Sigmoid colon (tissue), 7 donors: ENCODE measurements around the gene KMT2B. TPM values are rescaled to one million over a fixed set of nuclear protein-coding genes. Genes with fewer than 3 reads are reported as not detected.
A peak's percentile ranks its signal among the peaks of the same experiment; 100 is the strongest.

ENCODE experiments used
- DNase-seq: peaks from one replicate; pipeline ENCODE4 v3.0.0-alpha.2; 2019
- H3K27ac ChIP-seq, 4 donors: fragments of 200-600 bp; sonication (generic); one replicate each; pipeline ENCODE4 v1.5.1; 2016 to 2019; ENCODE audit warnings: mild to moderate bottlenecking in 1 of 4
- H3K27me3 ChIP-seq, 3 donors: fragments of 200-600 bp; sonication (generic); one replicate each; pipeline ENCODE4 v1.5.1; 2019; ENCODE audit warnings: mild to moderate bottlenecking in 1 of 3
- H3K36me3 ChIP-seq, 4 donors: fragments of 200-600 bp; sonication (generic); one replicate each; pipeline ENCODE4 v1.5.1; 2016 to 2019
- H3K4me1 ChIP-seq, 4 donors: fragments of 200-600 bp; sonication (generic); one replicate each; pipeline ENCODE4 v1.5.1; 2017 to 2019
- H3K4me3 ChIP-seq, 4 donors: fragments of 200-600 bp; sonication (generic); one replicate each; pipeline ENCODE4 v1.5.1; 2017 to 2019; ENCODE audit warnings: mild to moderate bottlenecking in 2 of 4, moderate library complexity in 1 of 4
- H3K9me3 ChIP-seq, 4 donors: fragments of 200-600 bp in 3 of 4; sonication (generic) in 3 of 4; one replicate each; pipeline versions ENCODE4 v1.5.1 to v1.6.1; 2013 to 2019
- CTCF ChIP-seq, 4 experiments: fragments of 450-650 bp in 3 of 4; fragments of 200-600 bp in 1 of 4; IDR thresholded peaks; one replicate each; pipeline ENCODE4 v1.5.1; 2016 to 2019; ENCODE audit warnings: antibody characterized with exemption in 4 of 4, mild to moderate bottlenecking in 3 of 4, moderate library complexity in 2 of 4
- EP300 ChIP-seq, 4 donors: sonication (generic); formaldehyde crosslinking; IDR thresholded peaks; one replicate each; pipeline ENCODE4 v1.6.1; 2017; ENCODE audit warnings: antibody characterized with exemption in 4 of 4
- POLR2A ChIP-seq, 2 donors: fragments of 450-650 bp; IDR thresholded peaks; one replicate each; pipeline ENCODE4 v1.6.1; 2016; ENCODE audit warnings: antibody characterized with exemption in 2 of 2, mild to moderate bottlenecking in 2 of 2, moderate library complexity in 2 of 2
- POLR2AphosphoS5 ChIP-seq, 4 donors: sonication (generic); formaldehyde crosslinking; IDR thresholded peaks; one replicate each; pipeline ENCODE4 v1.6.1; 2017; ENCODE audit warnings: antibody characterized with exemption in 4 of 4
- WGBS, 2 donors: extraction: QIAGEN DNeasy Blood & Tissue Kit; methylation state at CpG; one replicate each; pipeline ENCODE4 v1.1.7; 2013; 5-methylcytosine and 5-hydroxymethylcytosine counted together
- intact Hi-C: fragments of 100-400 bp; cut with DNase I; formaldehyde crosslinking; loops from one replicate; pipeline ENCODE4 v1.15.1; 2023
- polyA plus RNA-seq, 3 donors: library from polyadenylated mRNA; stranded (reverse); fragments of 200-250 nt; gene quantifications; one replicate each; pipeline ENCODE4 v1.2.3, GENCODE V29; 2013
- total RNA-seq, 4 donors: library from RNA; depleted of rRNA; stranded (reverse); fragments of >200 nt; gene quantifications; one replicate each; pipeline ENCODE4 v1.1.0, GENCODE V29; 2016
- donor health status: healthy with polysubstance abuse.
- donor health status: Bipolar disorder and iron deficiency.
- donor health status: healthy.

The KMT2B gene
- total and polyA plus RNA-seq, 7 donors: 6.4 to 32.2 (median 12.3) TPM

DNA sequence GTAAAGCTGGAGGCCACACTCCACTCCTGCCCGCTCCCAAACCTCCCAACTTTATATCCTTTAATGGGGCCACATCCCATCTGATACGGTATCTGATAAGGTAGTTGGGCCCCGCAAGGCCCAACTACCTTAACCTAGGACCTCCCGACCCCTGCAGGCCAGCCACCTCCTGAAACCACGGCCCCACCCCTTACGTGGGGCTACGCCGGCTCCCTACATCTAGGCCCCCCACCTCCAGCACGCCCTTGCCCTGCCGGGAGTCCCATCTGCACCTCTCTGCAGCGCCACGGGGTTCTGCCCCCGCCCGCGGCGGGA is 22.3 kb downstream of the KMT2B start:
- no peak for TF ChIP-seq EP300 (IDR thresholded peaks at IDR 0.05)
- TF ChIP-seq POLR2A (IDR thresholded peaks at IDR 0.05): no peak
- no peak for TF ChIP-seq CTCF (IDR thresholded peaks at IDR 0.05)
- TF ChIP-seq POLR2AphosphoS5 (IDR thresholded peaks at IDR 0.05): no peak
- intact Hi-C loops: loop anchor here (1.0 to 2.0 kb wide), 2 partner anchors 21 to 191 kb away; partner anchors contain the start of gene KMT2B
- H3K9me3 ChIP-seq: no peaks in the 10 kb centered on the region
- H3K36me3 ChIP-seq: peaks cover 21 to 48% (median 27%) of the 10 kb centered on the region in 4 donors
- peak overlapping the region; percentile 84 to 91 (median 87) for H3K27ac ChIP-seq
- no peak for DNase-seq
- H3K4me3 ChIP-seq: peak overlapping the region; percentile 34 to 69 (median 51)
- H3K27me3 ChIP-seq: no peaks in the 10 kb centered on the region
- WGBS, 2 donors: 3 to 4% methylated on average over 16 of the region's 16 CpGs
- peaks cover 0 to 38% (median 30%) of the 10 kb centered on the region in 4 donors for H3K4me1 ChIP-seq

DNA sequence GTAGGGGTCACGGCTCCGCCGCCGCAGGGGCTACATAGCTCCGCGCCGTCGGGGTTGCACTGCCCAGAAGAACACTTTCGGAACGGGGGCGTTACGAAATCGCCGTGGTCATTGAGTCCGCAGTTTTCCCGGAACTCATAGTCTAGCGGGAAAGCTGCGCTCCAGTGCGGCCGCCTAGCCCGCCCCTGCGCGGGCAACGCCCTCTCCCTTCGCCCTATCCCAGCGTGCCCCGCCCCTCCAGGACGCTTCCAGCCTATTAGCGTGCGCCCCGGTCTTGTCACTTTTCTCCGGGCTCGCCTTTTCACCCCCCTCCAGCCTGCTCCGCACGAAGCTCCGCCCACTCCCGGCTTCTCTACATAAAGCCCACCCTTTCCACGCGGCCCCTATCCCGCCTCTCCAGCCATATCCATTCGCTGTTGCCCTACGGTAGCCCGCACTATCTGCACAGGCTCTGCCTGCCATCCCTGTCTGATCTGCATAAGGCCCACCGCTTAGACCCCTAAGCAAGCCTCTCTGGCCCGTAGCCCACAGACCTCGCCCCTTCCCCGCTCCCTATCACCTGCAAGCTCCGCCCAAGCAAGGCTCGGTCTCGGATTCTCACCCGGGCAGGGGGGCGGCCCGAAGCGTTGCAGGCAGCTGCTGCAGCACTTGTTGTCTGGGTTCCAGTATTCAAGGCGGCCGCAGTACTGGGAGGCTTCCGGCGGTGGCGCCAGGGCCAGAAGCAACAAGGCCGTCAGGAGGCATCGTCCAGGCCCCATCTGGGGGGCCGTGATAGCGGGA is 22.8 kb downstream of the KMT2B start:
- intact Hi-C loops: loop anchor here (1.0 to 2.0 kb wide), 2 partner anchors 22 to 191 kb away; partner anchors contain the start of gene KMT2B
- TF ChIP-seq EP300 (IDR thresholded peaks at IDR 0.05): peak in 1 of 4 donors; percentile 76
- peak in 2 of 4 experiments; percentile 17 to 26 for TF ChIP-seq CTCF (IDR thresholded peaks at IDR 0.05)
- TF ChIP-seq POLR2A (IDR thresholded peaks at IDR 0.05): no peak
- TF ChIP-seq POLR2AphosphoS5 (IDR thresholded peaks at IDR 0.05): peak; percentile 30 to 70 (median 61)
- Histone ChIP-seq H3K36me3 (peaks cover 15 to 42% (median 27%) of the 10 kb centered on the region in 4 donors), H3K9me3 (no peaks in the 10 kb centered on the region), H3K27me3 (no peaks in the 10 kb centered on the region), H3K4me1 (peaks cover 0 to 38% (median 30%) of the 10 kb centered on the region in 4 donors), H3K27ac (peak overlapping the region; percentile 84 to 91 (median 87)), H3K4me3 (peak overlapping the region; percentile 38 to 69 (median 51))
- peak; percentile 99 for DNase-seq
- whole genome bisulfite sequencing, 2 donors: 0 to 1% methylated on average over 63 of the region's 63 CpGs

- H3K36me3 ChIP-seq: peaks cover 11 to 40% (median 26%) of the 10 kb centered on the region in 4 donors
- H3K4me1 ChIP-seq: peaks cover 0 to 43% (median 34%) of the 10 kb centered on the region in 4 donors
- no peaks in the 10 kb centered on the region for H3K27me3 ChIP-seq
- WGBS, 2 donors: 3 to 4% methylated on average over 12 of the region's 12 CpGs
- H3K27ac ChIP-seq: peak overlapping the region; percentile 84 to 91 (median 87)
- TF ChIP-seq EP300 (IDR thresholded peaks at IDR 0.05) (no peak), POLR2AphosphoS5 (IDR thresholded peaks at IDR 0.05) (no peak), CTCF (IDR thresholded peaks at IDR 0.05) (peak in 1 of 4 experiments; percentile 2), POLR2A (IDR thresholded peaks at IDR 0.05) (no peak)
- DNase-seq: no peak
- no peaks in the 10 kb centered on the region for H3K9me3 ChIP-seq
- peak overlapping the region; percentile 38 to 69 (median 51) for H3K4me3 ChIP-seq
- intact Hi-C loops: loop anchor here (2.0 kb wide), 1 partner anchor 22 kb away; the partner anchor contains the start of gene KMT2B
Measured at GRCh38 chr19:35741203-35741515, 23.4 kb downstream of the KMT2B start.

DNA sequence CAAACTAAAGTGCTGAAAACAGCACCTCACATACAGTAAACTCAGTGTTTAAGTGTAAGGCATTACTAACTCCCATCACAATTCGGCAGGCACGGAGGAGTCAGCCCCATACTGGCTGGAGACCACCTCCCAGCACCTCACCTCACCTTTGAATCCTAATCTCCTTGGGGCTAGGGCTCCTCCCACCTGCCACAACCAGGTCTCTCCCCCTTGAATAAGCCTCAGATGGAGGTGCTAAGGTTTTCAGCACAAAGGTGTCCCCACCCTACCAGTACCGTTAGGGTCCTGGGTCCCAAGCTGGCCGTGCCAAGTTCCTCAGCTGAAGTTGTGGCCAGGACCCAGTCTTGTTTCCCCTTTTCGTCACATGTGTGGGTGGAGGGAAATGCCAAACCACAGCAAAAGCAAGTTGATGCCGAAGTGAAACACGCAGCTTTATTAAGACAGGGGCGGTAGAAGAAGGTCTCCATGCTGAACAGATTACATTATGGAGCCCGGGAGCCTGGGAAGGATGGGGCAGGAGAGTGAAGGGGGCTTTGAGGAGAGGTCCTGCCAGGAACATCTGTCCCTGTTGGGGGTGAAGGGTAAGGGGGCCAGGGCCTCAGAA is 24.4 kb downstream of the KMT2B start, which contains the start of gene IGFLR1:
IGFLR1 (minus strand) TSS at position 332 of the 604 bp plus-strand sequence. CDS start 1,272 bp downstream, outside the sequence.
- peak within 1 kb of the TSS; percentile 84 to 100 (median 87) for H3K27ac ChIP-seq
- intact Hi-C loops: no loop called here
- WGBS, 2 donors: 42 to 83% methylated on average over 9 of the region's 9 CpGs
- H3K36me3 ChIP-seq: peaks cover 11 to 30% (median 18%) of the 10 kb centered on the region in 4 donors
- no peaks in the 10 kb centered on the region for H3K9me3 ChIP-seq
- no peaks in the 10 kb centered on the region for H3K27me3 ChIP-seq
- no peak for DNase-seq
- peak within 1 kb of the TSS in 3 of 4 donors; percentile 50 to 69 (median 52) for H3K4me3 ChIP-seq
- H3K4me1 ChIP-seq: peaks cover 0 to 49% (median 40%) of the 10 kb centered on the region in 4 donors
- TF ChIP-seq POLR2AphosphoS5 (IDR thresholded peaks at IDR 0.05): no peak
- TF ChIP-seq EP300 (IDR thresholded peaks at IDR 0.05): no peak
- no peak for TF ChIP-seq CTCF (IDR thresholded peaks at IDR 0.05)
- TF ChIP-seq POLR2A (IDR thresholded peaks at IDR 0.05): no peak
